ENCODE measurements around the gene CFAP210.

GRCh38 chr2:169623235-169623634, 71.0 kb downstream of the CFAP210 start:
- TF ChIP-seq CTCF (IDR thresholded peaks at IDR 0.05; ENCODE audit: low read length) (no peak), EZH2 (optimal IDR thresholded peaks at IDR 0.05; ENCODE audit: low read depth, low read length) (no peak), EZH2phosphoT487 (IDR thresholded peaks at IDR 0.05; ENCODE audit: low read length) (no peak)

Data from MM.1S (cell line).